ENCODE measurements around the gene HOXB6. TPM values are rescaled to one million over a fixed set of nuclear protein-coding genes. Genes with fewer than 3 reads are reported as not detected.

Gene HOXB6
- total RNA-seq, 4 donors from 2014 or later: 34.3 to 98.4 (median 66.7) TPM

- H3K4me1 ChIP-seq: peaks cover 0 to 44% (median 5%) of the 10 kb centered on the region in 4 donors
- peak overlapping the region in 2 of 4 donors; percentile 14 to 61 for H3K4me3 ChIP-seq
- TF ChIP-seq POLR2A (IDR thresholded peaks at IDR 0.05) (no peak), CTCF (IDR thresholded peaks at IDR 0.05) (no peak)
- peak overlapping the region; percentile 75 to 92 (median 79) for H3K27ac ChIP-seq
- no peaks in the 10 kb centered on the region for H3K9me3 ChIP-seq
- H3K36me3 ChIP-seq: peaks cover 0 to 11% (median 0%) of the 10 kb centered on the region in 3 donors
- DNase-seq: peak in 1 of 3 donors; percentile 49
- H3K27me3 ChIP-seq: no peaks in the 10 kb centered on the region
Measured at GRCh38 chr17:48575673-48576478, 28.9 kb downstream of the HOXB6 start.

GRCh38 chr17:48575066-48575582, 29.7 kb downstream of the HOXB6 start:
- Histone ChIP-seq H3K27ac (peak overlapping the region; percentile 32 to 92 (median 67)), H3K9me3 (no peaks in the 10 kb centered on the region), H3K4me3 (peak overlapping the region in 1 of 4 donors; percentile 61), H3K4me1 (peaks cover 0 to 41% (median 5%) of the 10 kb centered on the region in 4 donors), H3K36me3 (peaks cover 0 to 16% (median 0%) of the 10 kb centered on the region in 3 donors), H3K27me3 (no peaks in the 10 kb centered on the region)
- TF ChIP-seq POLR2A (IDR thresholded peaks at IDR 0.05) (no peak), CTCF (IDR thresholded peaks at IDR 0.05) (no peak)
- DNase-seq: no peak

- TF ChIP-seq CTCF (IDR thresholded peaks at IDR 0.05) (no peak), POLR2A (IDR thresholded peaks at IDR 0.05) (no peak)
- Histone ChIP-seq H3K27ac (peak overlapping the region; percentile 32 to 92 (median 67)), H3K9me3 (no peaks in the 10 kb centered on the region), H3K27me3 (no peaks in the 10 kb centered on the region), H3K4me1 (peaks cover 0 to 46% (median 5%) of the 10 kb centered on the region in 4 donors), H3K4me3 (peak overlapping the region in 1 of 4 donors; percentile 61), H3K36me3 (peaks cover 0 to 16% (median 0%) of the 10 kb centered on the region in 3 donors)
- no peak for DNase-seq
Measured at GRCh38 chr17:48574505-48575065, 30.2 kb downstream of the HOXB6 start.

- H3K4me3 ChIP-seq: peak overlapping the region in 1 of 4 donors; percentile 34
- peaks cover 0 to 54% (median 2%) of the 10 kb centered on the region in 4 donors for H3K4me1 ChIP-seq
- no peaks in the 10 kb centered on the region for H3K27me3 ChIP-seq
- peaks cover 0 to 16% (median 0%) of the 10 kb centered on the region in 3 donors for H3K36me3 ChIP-seq
- no peak for TF ChIP-seq POLR2A (IDR thresholded peaks at IDR 0.05)
- TF ChIP-seq CTCF (IDR thresholded peaks at IDR 0.05): no peak
- DNase-seq: no peak
- H3K9me3 ChIP-seq: no peaks in the 10 kb centered on the region
- H3K27ac ChIP-seq: peak overlapping the region; percentile 54 to 92 (median 67)
Measured at GRCh38 chr17:48571826-48572417, 32.9 kb downstream of the HOXB6 start.

- peak overlapping the region; percentile 54 to 92 (median 67) for H3K27ac ChIP-seq
- H3K27me3 ChIP-seq: no peaks in the 10 kb centered on the region
- DNase-seq: no peak
- no peaks in the 10 kb centered on the region for H3K9me3 ChIP-seq
- peaks cover 0 to 54% (median 4%) of the 10 kb centered on the region in 4 donors for H3K4me1 ChIP-seq
- H3K36me3 ChIP-seq: peaks cover 0 to 16% (median 0%) of the 10 kb centered on the region in 3 donors
- TF ChIP-seq POLR2A (IDR thresholded peaks at IDR 0.05) (no peak), CTCF (IDR thresholded peaks at IDR 0.05) (no peak)
- peak overlapping the region in 2 of 4 donors; percentile 20 to 34 for H3K4me3 ChIP-seq
Measured at GRCh38 chr17:48571024-48571818, 33.6 kb downstream of the HOXB6 start.
